ENCODE results near the gene LRRC37A. TPM values are rescaled to one million over a fixed set of nuclear protein-coding genes. Genes with fewer than 3 reads are reported as not detected.

LRRC37A gene
- total and polyA plus RNA-seq, 2 donors (not counting 3 experiments of a cell fraction or from before 2014, with no cell fraction given), result 0.88 to 1.0 TPM

- CTCF ChIA-PET, result no interaction called here
- H3K79me2 ChIP-seq (ENCODE audit: control insufficient read depth, insufficient read depth, low read length), result no peaks in the 10 kb centered on the region
- dilution Hi-C loops (cut with MboI; ENCODE audit: extremely low pct_ligation_motif_present, low sequenced_read_pairs) (no loop called here), intact Hi-C loops (cut with micrococcal nuclease) (no loop called here)
- H3K9me1 ChIP-seq (replicated peaks; ENCODE audit: control insufficient read depth, extremely low read depth, insufficient read depth, low read length), result no peaks in the 10 kb centered on the region
- POLR2A ChIA-PET, result no interaction called here
- no peak overlapping the region for H2AFZ ChIP-seq (ENCODE audit: low read depth, low read length)
- no peaks in the 10 kb centered on the region for H3K36me3 ChIP-seq (ENCODE audit: control insufficient read depth in 2 of 2, extremely low read depth in 1 of 2, insufficient read depth in 2 of 2, low read length in 2 of 2)
- H3K9me3 ChIP-seq (replicated peaks; ENCODE audit: control insufficient read depth, insufficient read depth, low read length), result no peaks in the 10 kb centered on the region
- no peak overlapping the region for H3K9ac ChIP-seq (replicated peaks; ENCODE audit: extremely low read depth, insufficient read depth, low read length)
- no peak overlapping the region for H3K27ac ChIP-seq (ENCODE audit: insufficient read depth, low read depth, low read length)
- H4K20me1 ChIP-seq (replicated peaks; ENCODE audit: control insufficient read depth, extremely low read depth, insufficient read depth, low read length), result no peaks in the 10 kb centered on the region
- no peaks in the 10 kb centered on the region for H3K4me1 ChIP-seq (ENCODE audit: control insufficient read depth, extremely low read depth, insufficient read depth, low read length)
- no peak overlapping the region for H3K4me3 ChIP-seq (replicated peaks in 1 of 3; ENCODE audit: insufficient read depth in 1 of 3, low read depth in 1 of 3, low read length in 3 of 3)
- FAIRE-seq (no peak), DNase-seq (ENCODE audit: low read depth, low spot score) (no peak)
- H3K4me2 ChIP-seq (ENCODE audit: insufficient read depth, low read length), result no peak overlapping the region
- no peak for TF ChIP-seq POLR2AphosphoS5 (IDR thresholded peaks at IDR 0.05; ENCODE audit: insufficient read depth, low read depth, low read length)
- TF ChIP-seq FOS (IDR thresholded peaks at IDR 0.05; ENCODE audit: borderline replicate concordance, insufficient read depth, low read length), result no peak
- no peak for TF ChIP-seq MAX (IDR thresholded peaks at IDR 0.05; ENCODE audit: insufficient read depth, insufficient read length)
- no peak for TF ChIP-seq POLR2A (IDR thresholded peaks at IDR 0.05; ENCODE audit: low read depth, low read length)
- TF ChIP-seq GATA2 (IDR thresholded peaks at IDR 0.05; ENCODE audit: insufficient read depth, insufficient read length, low read depth, low read length), result no peak
- no peak for TF ChIP-seq JUN (IDR thresholded peaks at IDR 0.05; ENCODE audit: borderline replicate concordance, insufficient read depth, insufficient read length, low read depth)
- TF ChIP-seq MYC (IDR thresholded peaks at IDR 0.05; ENCODE audit: low read depth, low read length), result no peak
- no peak for TF ChIP-seq CTCF (IDR thresholded peaks at IDR 0.05; ENCODE audit: extremely low read depth in 1 of 2, insufficient read depth in 1 of 2, low read depth in 1 of 2, low read length in 2 of 2)
- no TSS peak for BruUV-seq (replicated peaks)
- H3K27me3 ChIP-seq (ENCODE audit: control insufficient read depth in 2 of 2, insufficient read depth in 2 of 2, low read length in 2 of 2), result peaks cover 6 to 18% of the 10 kb centered on the region in 2 experiments
Observed at GRCh38 chr17:46273541-46274236, 21.2 kb upstream of the LRRC37A start.
